Measurements from ENCODE around the gene ARL15.

Gene ARL15

DNA sequence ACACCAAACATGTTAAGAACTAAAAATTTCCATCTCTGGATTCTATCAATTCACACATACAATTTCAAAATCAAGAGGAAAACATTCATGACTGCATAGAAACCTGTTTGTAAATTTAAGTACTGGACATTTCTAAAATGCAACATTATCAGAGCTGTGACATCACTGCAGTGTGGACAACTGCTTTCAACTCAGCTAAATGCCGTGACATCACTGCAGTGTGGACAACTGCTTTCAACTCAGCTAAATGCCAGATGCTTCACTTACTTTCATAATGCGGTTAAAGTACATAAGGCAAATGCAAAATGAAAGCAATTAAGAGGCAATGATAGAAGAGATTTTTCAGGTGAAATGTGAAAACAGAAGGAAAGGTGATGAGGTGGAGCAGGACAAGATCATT is 161.5 kb downstream of the ARL15 start:
- 94% methylated on average over 2 of the region's 2 CpGs for WGBS (ENCODE audit: insufficient coverage)
- Histone ChIP-seq H3K9me3 (ENCODE audit: control extremely low read depth in 1 of 5, control insufficient read depth in 4 of 5, insufficient read depth in 2 of 5, low read depth in 1 of 5, low read length in 4 of 5) (peaks cover 0 to 12% (median 0%) of the 10 kb centered on the region in 5 experiments), H3K4me3 (ENCODE audit: control insufficient read depth in 1 of 7, extremely low read depth in 1 of 7, insufficient read depth in 4 of 7, low read depth in 2 of 7, low read length in 6 of 7) (no peak overlapping the region), H3K27ac (ENCODE audit: insufficient read depth in 1 of 2, low read depth in 1 of 2, low read length in 2 of 2, poor library complexity in 1 of 2, severe bottlenecking in 2 of 2) (no peak overlapping the region), H3K27me3 (replicated peaks in 2 of 5; ENCODE audit: control insufficient read depth in 4 of 5, insufficient read depth in 5 of 5, low read length in 4 of 5) (no peaks in the 10 kb centered on the region), H3K4me1 (ENCODE audit: control extremely low read depth in 1 of 4, control insufficient read depth in 4 of 4, insufficient read depth in 4 of 4, low read length in 3 of 4) (no peaks in the 10 kb centered on the region), H3K36me3 (ENCODE audit: control insufficient read depth in 4 of 4, insufficient read depth in 4 of 4, low read length in 3 of 4) (peaks cover 0 to 3% (median 1%) of the 10 kb centered on the region in 4 experiments)
- no peak for DNase-seq
- ChIA-PET CTCF (no interaction called here), POLR2A (no interaction called here)

DNA sequence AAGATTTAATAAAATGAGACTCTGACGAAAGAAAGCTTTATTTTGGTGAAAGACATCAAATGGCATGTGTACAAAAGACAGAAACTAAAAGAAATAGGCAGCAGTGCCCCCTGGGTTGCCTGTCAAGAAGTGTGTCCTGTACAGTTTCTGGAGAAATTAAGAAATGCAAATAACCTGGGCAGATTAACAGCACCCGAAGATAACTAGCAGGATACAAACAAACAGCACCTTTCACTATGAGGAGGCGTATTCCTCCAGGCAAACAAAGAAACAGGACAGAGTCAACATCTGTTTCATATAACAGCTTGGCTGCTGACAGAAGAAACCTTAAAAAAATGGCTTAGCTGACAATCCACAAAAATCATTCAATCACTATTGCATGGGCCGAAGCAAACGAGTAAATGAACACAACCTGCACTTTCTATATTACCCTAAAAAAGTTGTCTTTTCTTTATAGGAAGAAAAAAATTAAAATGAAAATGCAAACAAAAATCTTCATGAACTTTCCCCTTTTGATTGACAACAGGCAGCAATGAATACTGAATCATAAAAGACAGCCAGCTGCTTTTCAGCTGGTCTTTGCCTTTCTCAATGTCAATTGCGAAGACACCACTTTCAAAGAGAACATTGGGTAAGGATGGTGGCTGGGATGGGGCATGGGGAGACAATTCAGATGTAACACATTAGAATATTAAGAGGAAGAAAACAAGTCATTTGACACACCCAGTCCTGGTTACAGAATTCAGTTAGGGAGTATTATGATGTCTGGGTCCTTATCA is 162.1 kb downstream of the ARL15 start:
- DNase-seq, result no peak
- POLR2A ChIA-PET, result no interaction called here
- Histone ChIP-seq H3K4me1 (ENCODE audit: control extremely low read depth in 1 of 4, control insufficient read depth in 4 of 4, insufficient read depth in 4 of 4, low read length in 3 of 4) (no peaks in the 10 kb centered on the region), H3K27me3 (replicated peaks in 2 of 5; ENCODE audit: control insufficient read depth in 4 of 5, insufficient read depth in 5 of 5, low read length in 4 of 5) (no peaks in the 10 kb centered on the region), H3K27ac (ENCODE audit: insufficient read depth in 1 of 2, low read depth in 1 of 2, low read length in 2 of 2, poor library complexity in 1 of 2, severe bottlenecking in 2 of 2) (no peak overlapping the region), H3K36me3 (ENCODE audit: control insufficient read depth in 4 of 4, insufficient read depth in 4 of 4, low read length in 3 of 4) (peaks cover 0 to 3% (median 1%) of the 10 kb centered on the region in 4 experiments), H3K4me3 (ENCODE audit: control insufficient read depth in 1 of 7, extremely low read depth in 1 of 7, insufficient read depth in 4 of 7, low read depth in 2 of 7, low read length in 6 of 7) (no peak overlapping the region), H3K9me3 (ENCODE audit: control extremely low read depth in 1 of 5, control insufficient read depth in 4 of 5, insufficient read depth in 2 of 5, low read depth in 1 of 5, low read length in 4 of 5) (peaks cover 0 to 12% (median 0%) of the 10 kb centered on the region in 5 experiments)
- WGBS (ENCODE audit: insufficient coverage), result 83% methylated on average over 3 of the region's 6 CpGs
- CTCF ChIA-PET, result no interaction called here

DNA sequence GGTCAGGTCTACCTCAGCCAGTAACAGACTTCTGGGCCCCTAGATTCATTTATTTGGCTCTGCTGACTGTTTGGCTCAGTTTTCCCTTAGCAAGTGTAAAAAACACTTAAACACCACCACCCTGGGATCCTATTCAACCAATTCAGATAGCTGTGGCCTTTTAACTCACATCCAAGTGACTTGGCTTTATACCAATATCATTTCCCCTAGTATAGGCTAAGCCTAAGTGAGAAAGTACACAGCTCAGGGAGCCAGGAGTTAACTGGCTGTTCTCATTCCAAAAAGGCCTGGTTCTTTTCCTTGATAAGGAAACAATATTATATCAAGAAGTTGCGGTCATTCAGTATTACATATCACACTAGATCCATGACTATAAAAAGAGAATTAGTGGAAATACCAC is 163.5 kb downstream of the ARL15 start:
- peaks cover 0 to 3% (median 1%) of the 10 kb centered on the region in 4 experiments for H3K36me3 ChIP-seq (ENCODE audit: control insufficient read depth in 4 of 4, insufficient read depth in 4 of 4, low read length in 3 of 4)
- WGBS (ENCODE audit: insufficient coverage), result no CpG with 5 or more reads among the region's 1 CpG
- ChIA-PET POLR2A (no interaction called here), CTCF (no interaction called here)
- H3K27me3 ChIP-seq (replicated peaks in 2 of 5; ENCODE audit: control insufficient read depth in 4 of 5, insufficient read depth in 5 of 5, low read length in 4 of 5), result no peaks in the 10 kb centered on the region
- no peak overlapping the region for H3K4me3 ChIP-seq (ENCODE audit: control insufficient read depth in 1 of 7, extremely low read depth in 1 of 7, insufficient read depth in 4 of 7, low read depth in 2 of 7, low read length in 6 of 7)
- DNase-seq, result no peak
- H3K9me3 ChIP-seq (ENCODE audit: control extremely low read depth in 1 of 5, control insufficient read depth in 4 of 5, insufficient read depth in 2 of 5, low read depth in 1 of 5, low read length in 4 of 5), result peaks cover 0 to 12% (median 0%) of the 10 kb centered on the region in 5 experiments
- no peaks in the 10 kb centered on the region for H3K4me1 ChIP-seq (ENCODE audit: control extremely low read depth in 1 of 4, control insufficient read depth in 4 of 4, insufficient read depth in 4 of 4, low read length in 3 of 4)
- no peak overlapping the region for H3K27ac ChIP-seq (ENCODE audit: insufficient read depth in 1 of 2, low read depth in 1 of 2, low read length in 2 of 2, poor library complexity in 1 of 2, severe bottlenecking in 2 of 2)

DNA sequence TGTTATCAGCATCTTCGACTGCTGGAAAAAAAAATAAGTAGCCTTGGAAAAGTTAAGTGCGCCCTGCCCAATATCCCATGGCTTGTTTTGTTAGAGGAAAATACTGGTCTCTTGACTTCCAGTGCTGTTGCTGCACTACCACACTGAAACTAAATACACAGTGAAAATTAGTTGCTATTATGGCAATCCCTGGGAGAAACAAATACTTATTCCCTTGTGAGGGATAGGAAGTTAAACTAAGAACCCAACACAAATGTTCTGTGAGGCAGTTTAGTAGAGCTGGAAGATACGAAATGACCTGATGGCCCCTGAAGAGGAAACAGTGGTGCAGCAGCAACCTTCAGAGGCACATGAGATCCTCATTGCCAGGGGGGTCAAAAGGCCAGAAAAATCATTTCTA is 164.0 kb downstream of the ARL15 start:
- POLR2A ChIA-PET, result no interaction called here

DNA sequence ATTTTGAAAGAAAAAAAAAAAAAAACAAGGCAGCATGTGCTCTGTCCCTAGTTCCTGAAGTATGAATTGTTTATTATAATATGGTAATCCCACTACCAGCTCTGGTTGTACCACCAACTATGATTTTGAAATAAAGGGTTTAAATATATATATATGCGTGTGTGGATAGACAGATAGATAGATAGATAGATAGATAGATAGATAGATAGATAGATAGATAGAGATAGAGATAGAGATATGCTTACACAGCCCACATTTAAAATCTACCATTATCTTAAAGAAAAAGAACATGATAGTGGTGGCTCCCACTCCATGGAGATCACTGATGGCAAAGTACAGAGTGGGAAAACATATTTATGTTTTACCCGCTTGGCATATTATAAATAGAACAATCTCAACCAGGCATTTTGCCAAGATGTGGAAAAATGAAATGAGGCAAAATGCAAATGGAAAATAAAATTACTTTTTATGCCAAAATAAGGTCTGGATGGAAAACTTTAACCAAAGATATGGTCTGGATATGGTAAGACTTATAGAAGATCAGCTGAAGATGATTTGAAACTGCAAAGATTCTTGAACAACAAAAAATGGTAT is 170.0 kb downstream of the ARL15 start:
- Histone ChIP-seq H3K27ac (ENCODE audit: insufficient read depth in 1 of 2, low read depth in 1 of 2, low read length in 2 of 2, poor library complexity in 1 of 2, severe bottlenecking in 2 of 2) (no peak overlapping the region), H3K9me3 (ENCODE audit: control extremely low read depth in 1 of 5, control insufficient read depth in 4 of 5, insufficient read depth in 2 of 5, low read depth in 1 of 5, low read length in 4 of 5) (peaks cover 0 to 6% (median 0%) of the 10 kb centered on the region in 5 experiments)

More for the DNA sequence above, 164.0 kb downstream of the ARL15 start:
- peaks cover 0 to 12% (median 0%) of the 10 kb centered on the region in 5 experiments for H3K9me3 ChIP-seq (ENCODE audit: control extremely low read depth in 1 of 5, control insufficient read depth in 4 of 5, insufficient read depth in 2 of 5, low read depth in 1 of 5, low read length in 4 of 5)
- peaks cover 0 to 3% (median 1%) of the 10 kb centered on the region in 4 experiments for H3K36me3 ChIP-seq (ENCODE audit: control insufficient read depth in 4 of 4, insufficient read depth in 4 of 4, low read length in 3 of 4)
- no peak overlapping the region for H3K4me3 ChIP-seq (ENCODE audit: control insufficient read depth in 1 of 7, extremely low read depth in 1 of 7, insufficient read depth in 4 of 7, low read depth in 2 of 7, low read length in 6 of 7)
- H3K4me1 ChIP-seq (ENCODE audit: control extremely low read depth in 1 of 4, control insufficient read depth in 4 of 4, insufficient read depth in 4 of 4, low read length in 3 of 4), result no peaks in the 10 kb centered on the region
- CTCF ChIA-PET, result no interaction called here
- DNase-seq, result no peak
- H3K27me3 ChIP-seq (replicated peaks in 2 of 5; ENCODE audit: control insufficient read depth in 4 of 5, insufficient read depth in 5 of 5, low read length in 4 of 5), result no peaks in the 10 kb centered on the region
- 100% methylated on average over 1 of the region's 3 CpGs for WGBS (ENCODE audit: insufficient coverage)
- H3K27ac ChIP-seq (ENCODE audit: insufficient read depth in 1 of 2, low read depth in 1 of 2, low read length in 2 of 2, poor library complexity in 1 of 2, severe bottlenecking in 2 of 2), result no peak overlapping the region

DNA sequence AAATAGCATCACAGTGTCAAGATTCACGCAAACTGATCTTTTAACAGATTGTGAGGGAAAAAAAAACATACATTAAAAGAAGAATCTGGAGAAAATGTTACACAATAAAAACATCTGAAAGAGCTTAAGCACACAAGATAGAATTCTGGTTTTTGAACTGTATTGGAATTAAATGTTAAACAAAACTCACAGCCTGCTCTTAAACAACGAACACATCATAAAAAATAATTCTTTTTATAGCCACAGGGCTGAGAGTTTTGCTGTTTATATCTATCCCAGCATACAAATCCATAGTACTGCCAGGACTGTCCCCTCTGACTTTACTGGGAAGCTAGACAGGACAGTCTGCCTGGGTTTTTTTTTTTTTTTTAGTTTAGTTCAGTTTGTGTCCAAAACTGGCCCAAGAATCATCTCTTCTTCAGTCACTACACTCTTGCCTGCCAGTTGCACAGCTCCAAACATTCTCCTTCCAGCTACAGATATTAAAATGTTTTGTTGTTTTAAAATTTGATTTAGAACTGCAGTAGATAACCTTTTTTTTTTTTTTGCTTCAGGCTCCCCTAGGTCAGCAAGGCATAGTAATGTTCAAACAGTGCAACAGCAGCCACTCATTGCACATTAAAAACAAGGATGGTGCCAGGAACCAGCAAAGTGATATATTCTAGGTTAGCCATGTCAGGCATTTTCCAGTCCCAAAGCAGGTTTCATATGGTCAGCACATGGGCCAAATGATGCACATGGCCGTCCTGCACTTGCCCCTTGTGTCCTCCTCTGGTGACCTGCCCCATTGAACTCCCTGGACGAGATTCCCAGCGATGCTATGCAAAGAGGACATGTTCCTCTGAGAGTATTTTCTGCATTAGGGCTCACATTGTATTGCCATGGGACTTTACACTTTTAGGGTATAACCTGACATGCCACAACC is 173.6 kb downstream of the ARL15 start:
- Histone ChIP-seq H3K9me3 (ENCODE audit: control extremely low read depth in 1 of 5, control insufficient read depth in 4 of 5, insufficient read depth in 2 of 5, low read depth in 1 of 5, low read length in 4 of 5) (no peaks in the 10 kb centered on the region), H3K27ac (ENCODE audit: insufficient read depth in 1 of 2, low read depth in 1 of 2, low read length in 2 of 2, poor library complexity in 1 of 2, severe bottlenecking in 2 of 2) (no peak overlapping the region), H3K27me3 (replicated peaks in 2 of 5; ENCODE audit: control insufficient read depth in 4 of 5, insufficient read depth in 5 of 5, low read length in 4 of 5) (no peaks in the 10 kb centered on the region), H3K4me3 (ENCODE audit: control insufficient read depth in 1 of 7, extremely low read depth in 1 of 7, insufficient read depth in 4 of 7, low read depth in 2 of 7, low read length in 6 of 7) (no peak overlapping the region), H3K36me3 (ENCODE audit: control insufficient read depth in 4 of 4, insufficient read depth in 4 of 4, low read length in 3 of 4) (no peaks in the 10 kb centered on the region), H3K4me1 (ENCODE audit: control extremely low read depth in 1 of 4, control insufficient read depth in 4 of 4, insufficient read depth in 4 of 4, low read length in 3 of 4) (no peaks in the 10 kb centered on the region)
- ChIA-PET POLR2A (interaction anchor here (0.6 kb wide), 2 partner anchors 28 to 58 kb away, joined by 3 to 9 read pairs; no protein-coding TSS in a partner anchor), CTCF (interaction anchor here (0.6 kb wide), 1 partner anchor 72 kb away, joined by 3 read pairs; no protein-coding TSS in a partner anchor)
- no peak for DNase-seq
- 97% methylated on average over 3 of the region's 5 CpGs for WGBS (ENCODE audit: insufficient coverage)

More for the DNA sequence above, 170.0 kb downstream of the ARL15 start:
- POLR2A ChIA-PET, result no interaction called here
- CTCF ChIA-PET, result no interaction called here
- WGBS (ENCODE audit: insufficient coverage), result no CpG with 5 or more reads among the region's 2 CpGs
- Histone ChIP-seq H3K4me3 (ENCODE audit: control insufficient read depth in 1 of 7, extremely low read depth in 1 of 7, insufficient read depth in 4 of 7, low read depth in 2 of 7, low read length in 6 of 7) (no peak overlapping the region), H3K4me1 (ENCODE audit: control extremely low read depth in 1 of 4, control insufficient read depth in 4 of 4, insufficient read depth in 4 of 4, low read length in 3 of 4) (no peaks in the 10 kb centered on the region), H3K27me3 (replicated peaks in 2 of 5; ENCODE audit: control insufficient read depth in 4 of 5, insufficient read depth in 5 of 5, low read length in 4 of 5) (no peaks in the 10 kb centered on the region), H3K36me3 (ENCODE audit: control insufficient read depth in 4 of 4, insufficient read depth in 4 of 4, low read length in 3 of 4) (peaks cover 0 to 3% (median 0%) of the 10 kb centered on the region in 4 experiments)
- no peak for DNase-seq
